Measurements from ENCODE around the gene DBNDD1.

DBNDD1 gene

GRCh38 chr16:89960966-89961365 is 58.3 kb downstream of the DBNDD1 start:
- DNase-seq (ENCODE audit: low read depth), result no peak

- no peak for DNase-seq (ENCODE audit: low read depth)
These were observed 60.7 kb downstream of the DBNDD1 start for GRCh38 chr16:89958596-89958995.

- no peak for DNase-seq (ENCODE audit: low read depth)
These were observed 61.2 kb downstream of the DBNDD1 start for GRCh38 chr16:89958068-89958467.

- DNase-seq (ENCODE audit: low read depth), result no peak
These were observed 62.0 kb downstream of the DBNDD1 start for GRCh38 chr16:89957216-89957785.

- DNase-seq (ENCODE audit: low read depth), result no peak
These were observed 62.6 kb downstream of the DBNDD1 start for GRCh38 chr16:89956505-89957215.

GRCh38 chr16:89955001-89955685 is 64.1 kb downstream of the DBNDD1 start:
- DNase-seq (ENCODE audit: low read depth), result no peak

Data from GM04503 (cell line).